A549 (cell line): ENCODE measurements around the gene PTPN9. TPM values are rescaled to one million over a fixed set of nuclear protein-coding genes. Genes with fewer than 3 reads are reported as not detected.
A peak's percentile ranks its signal among the peaks of the same experiment; 100 is the strongest.

Experiments used
- ATAC-seq, 2 experiments: fragments of 200-7000 bp in 1 of 2; fragments of >200 bp in 1 of 2; cut with Nextera tagmentation in 1 of 2; cut with Tn5 transposase in 1 of 2; 3 replicates each; pipeline versions ENCODE4 v1.8.0 to v1.9.1; 2018 to 2020; ENCODE audit warnings: mild to moderate bottlenecking in 1 of 2, moderate library complexity in 1 of 2
- CTCF ChIA-PET: fragments of 300-600 bp; sonication (Branson Sonifier 250); formaldehyde crosslinking; extraction: SDS; loops from one replicate; lab custom pipeline; 2021; ENCODE audit warnings: antibody characterized with exemption, inconsistent platforms; lab: Yijun Ruan, JAX
- POLR2A ChIA-PET: fragments of 350-600 bp; formaldehyde crosslinking; extraction: SDS; loops from one replicate; lab custom pipeline; 2021; ENCODE audit warnings: antibody characterized with exemption, inconsistent platforms; lab: Yijun Ruan, JAX
- DNase-seq, 2 experiments: peaks; one replicate each; pipeline versions ENCODE4 v3.0.0 to v3.0.0-alpha.2; 2011 to 2016; ENCODE audit warnings: low read depth in 1 of 2, low spot score in 1 of 2
- FAIRE-seq: peaks from 2 replicates; lab custom pipeline; 2011; peaks lifted over from hg19 to GRCh38; lab: Jason Lieb, UNC
- H3K27ac ChIP-seq, 2 experiments: fragments of >200 bp; sonication (Bioruptor Twin); formaldehyde crosslinking; 3 replicates each; pipeline ENCODE4 v1.5.1; 2016 to 2017
- H3K4me1 ChIP-seq: fragments of >200 bp; sonication (Bioruptor Twin); formaldehyde crosslinking; 3 replicates; pipeline ENCODE4 v1.6.1; 2016
- H3K4me2 ChIP-seq: fragments of >200 bp; sonication (Bioruptor Twin); formaldehyde crosslinking; 3 replicates; pipeline ENCODE4 v1.6.1; 2016
- H3K4me3 ChIP-seq: fragments of >200 bp; sonication (Bioruptor Twin); formaldehyde crosslinking; 3 replicates; pipeline ENCODE4 v1.5.1; 2016
- H3K9me3 ChIP-seq: fragments of >200 bp; sonication (Bioruptor Twin); formaldehyde crosslinking; 3 replicates; pipeline ENCODE4 v1.6.1; 2016
- ATOH8 ChIP-seq: fragments of 250-450 bp; sonication (Bioruptor Pico); IDR thresholded peaks from 2 replicates; pipeline ENCODE4 v1.5.0; 2020; ENCODE audit warnings: low read depth, mild to moderate bottlenecking, moderate library complexity
- CBX2 ChIP-seq: fragments of 200-600 bp; sonication (generic); IDR thresholded peaks from 2 replicates; pipeline ENCODE4 v1.6.1; 2016; ENCODE audit warnings: low read depth, mild to moderate bottlenecking, borderline replicate concordance
- CBX8 ChIP-seq: fragments of 200-600 bp; sonication (generic); IDR thresholded peaks from 2 replicates; pipeline ENCODE4 v1.6.1; 2016
- CEBPB ChIP-seq, 2 experiments: fragments of >200 bp in 1 of 2; sonication (Bioruptor Twin) in 1 of 2; formaldehyde crosslinking in 1 of 2; IDR thresholded peaks; 2 replicates each; pipeline ENCODE4 v1.6.1; 2012 to 2016
- CHD4 ChIP-seq: fragments of 200-600 bp; sonication (generic); IDR thresholded peaks from 2 replicates; pipeline ENCODE4 v1.6.1; 2016; ENCODE audit warnings: antibody characterized with exemption, mild to moderate bottlenecking, borderline replicate concordance
- CTCF ChIP-seq: fragments of >200 bp; sonication (Bioruptor Twin); formaldehyde crosslinking; IDR thresholded peaks from 3 replicates; pipeline ENCODE4 v1.5.1; 2016
- EHF ChIP-seq: fragments of 250-450 bp; sonication (Bioruptor Pico); IDR thresholded peaks from 2 replicates; pipeline ENCODE4 v1.5.0; 2020; ENCODE audit warnings: mild to moderate bottlenecking
- FOSL2 ChIP-seq, 2 experiments: fragments of 450-650 bp in 1 of 2; fragments of >200 bp in 1 of 2; sonication (Bioruptor Twin) in 1 of 2; formaldehyde crosslinking; IDR thresholded peaks; 2 replicates each; pipeline versions ENCODE4 v1.5.0 to v1.6.1; 2016 to 2020; ENCODE audit warnings: mild to moderate bottlenecking in 1 of 2, moderate library complexity in 1 of 2
- GATA3 ChIP-seq: IDR thresholded peaks from 2 replicates; pipeline ENCODE4 v1.6.1; 2012; ENCODE audit warnings: borderline replicate concordance
- HEYL ChIP-seq: fragments of 250-450 bp; sonication (Bioruptor Pico); IDR thresholded peaks from 2 replicates; pipeline ENCODE4 v1.8.0; 2021; ENCODE audit warnings: mild to moderate bottlenecking, moderate library complexity
- JUN ChIP-seq, 2 experiments: fragments of >200 bp; sonication (Bioruptor Twin); formaldehyde crosslinking; IDR thresholded peaks; 2 replicates in 1 of 2; 3 replicates in 1 of 2; pipeline ENCODE4 v1.6.1; 2016 to 2017
- KDM1A ChIP-seq: fragments of 200-600 bp; sonication (generic); IDR thresholded peaks from 2 replicates; pipeline ENCODE4 v1.6.1; 2016; ENCODE audit warnings: low read depth, mild to moderate bottlenecking
- KDM5A ChIP-seq: fragments of 200-600 bp; sonication (generic); IDR thresholded peaks from 2 replicates; pipeline ENCODE4 v1.6.1; 2016; ENCODE audit warnings: antibody characterized with exemption, mild to moderate bottlenecking
- MAFK ChIP-seq: fragments of 450-650 bp; IDR thresholded peaks from 2 replicates; pipeline ENCODE4 v1.6.1; 2014; ENCODE audit not compliant: partially characterized antibody
- MAX ChIP-seq: IDR thresholded peaks from 2 replicates; pipeline ENCODE4 v1.6.1; 2012
- MYC ChIP-seq: IDR thresholded peaks from 2 replicates; pipeline ENCODE4 v1.6.1; 2012; ENCODE audit warnings: mild to moderate bottlenecking, inconsistent platforms, low read length, improper control_type of control experiment, borderline replicate concordance
- PBX3 ChIP-seq: IDR thresholded peaks from 2 replicates; pipeline ENCODE4 v1.6.1; 2012
- PHF8 ChIP-seq: fragments of 200-600 bp; sonication (generic); IDR thresholded peaks from 2 replicates; pipeline ENCODE4 v1.6.1; 2016; ENCODE audit warnings: low read depth, mild to moderate bottlenecking, antibody characterized with exemption, moderate library complexity, borderline replicate concordance
- POLR2A ChIP-seq: IDR thresholded peaks from 2 replicates; pipeline ENCODE4 v1.6.1; 2012; ENCODE audit warnings: mild to moderate bottlenecking, low read length
- RARB ChIP-seq: fragments of 250-450 bp; sonication (Bioruptor Pico); IDR thresholded peaks from 2 replicates; pipeline ENCODE4 v1.8.0; 2021; ENCODE audit warnings: mild to moderate bottlenecking, moderate library complexity
- RCOR1 ChIP-seq: fragments of 150-350 bp; IDR thresholded peaks from 2 replicates; pipeline ENCODE4 v1.6.1; 2014; ENCODE audit warnings: antibody characterized with exemption, low read length, low read depth
- TFCP2L1 ChIP-seq: fragments of 250-450 bp; sonication (Bioruptor Pico); IDR thresholded peaks from 2 replicates; pipeline ENCODE4 v1.5.0; 2021; ENCODE audit warnings: mild to moderate bottlenecking
- TP53 ChIP-seq: fragments of 250-450 bp; sonication (Bioruptor Pico); IDR thresholded peaks from 2 replicates; pipeline ENCODE4 v1.5.0; 2021; ENCODE audit warnings: mild to moderate bottlenecking, moderate library complexity
- WGBS: methylation state at CpG from one replicate; pipeline ENCODE4 v1.1.6; 2017; ENCODE audit errors: missing lambda C conversion rate; 5-methylcytosine and 5-hydroxymethylcytosine counted together
- polyA plus RNA-seq, 4 experiments: library from polyadenylated mRNA; depleted of rRNA in 3 of 4; stranded (reverse); fragments of >200 nt; fragmentation: RNase III in 1 of 4; extraction: RNeasy Plus Mini Kit Qiagen cat#74134 plus additional on column Dnase treatment in 1 of 4; gene quantifications; 2 replicates in 3 of 4; 3 replicates in 1 of 4; pipeline ENCODE4 v1.2.3, GENCODE V29; 2011 to 2017

Gene PTPN9
- polyA plus RNA-seq, 2 of the 4 experiments (the other 2 are of a cell fraction): 29.5 to 60.2 TPM

GRCh38 chr15:75451674-75452363 is 127.3 kb downstream of the PTPN9 start, which contains the start of gene SIN3A (continued):
- TF ChIP-seq CBX8: no peak
- TF ChIP-seq GATA3: no peak
- TF ChIP-seq KDM1A: no peak
- TF ChIP-seq MYC: no peak
- TF ChIP-seq TP53 (CRISPR knock-in tag): no peak
- TF ChIP-seq JUN (IDR thresholded peaks at IDR 0.05): no peak; a peak in 1 of 5 replicates
- no peak for TF ChIP-seq CBX2
- no peak for TF ChIP-seq FOSL2 (IDR thresholded peaks at IDR 0.05)
- TF ChIP-seq FOSL2 (CRISPR knock-in tag; IDR thresholded peaks at IDR 0.05): no peak
- no peak for TF ChIP-seq CHD4
- 0 out of 4 replicates have a peak, but pooled peaks of 1 of the 2 experiments have one; percentile 12 for TF ChIP-seq CEBPB (IDR thresholded peaks at IDR 0.05)
- no peak for TF ChIP-seq KDM5A
- TF ChIP-seq PBX3: peak; percentile 96
- TF ChIP-seq MAX: no peak
- TF ChIP-seq RARB: no peak
- no peak for TF ChIP-seq CTCF
- no peak for TF ChIP-seq POLR2A
- TF ChIP-seq ATOH8 (CRISPR knock-in tag): no peak
- no peak for TF ChIP-seq TFCP2L1

GRCh38 chr15:75451202-75451673 is 127.9 kb downstream of the PTPN9 start:
- POLR2A ChIA-PET: interaction anchor here (0.5 to 7.3 kb wide), 13 partner anchors 8 to 494 kb away, joined by 3 to 148 read pairs (median 7); partner anchors contain the start of genes IMP3, MAN2C1, PTPN9 and RPP25
- CTCF ChIA-PET: interaction anchor here (0.5 to 7.0 kb wide), 5 partner anchors 10 to 332 kb away, joined by 3 to 49 read pairs (median 3); partner anchors contain the start of genes MAN2C1 and SNUPN
- no peaks in the 10 kb centered on the region for H3K9me3 ChIP-seq
- FAIRE-seq (no peak), DNase-seq (peak in 1 of 2 experiments; percentile 44), ATAC-seq (no peak)
- peak overlapping the region; percentile 51; the same call in 2 of the 3 replicates for H3K4me2 ChIP-seq
- H3K4me1 ChIP-seq: peaks cover 11% of the 10 kb centered on the region
- WGBS: 0% methylated on average over 5 of the region's 45 CpGs
- peak overlapping the region; percentile 67 for H3K4me3 ChIP-seq
- peak overlapping the region; percentile 90 to 95 for H3K27ac ChIP-seq
- TF ChIP-seq JUN (IDR thresholded peaks at IDR 0.05): peak in 1 of 2 experiments; percentile 67; a peak in 3 of 5 replicates
- TF ChIP-seq EHF (CRISPR knock-in tag): no peak
- no peak for TF ChIP-seq MAFK
- TF ChIP-seq RCOR1: no peak
- peak; percentile 34; the same call in 1 of the 2 replicates for TF ChIP-seq PHF8
- no peak for TF ChIP-seq HEYL (CRISPR knock-in tag)
